Lower lobe of right lung (tissue), 2 donors: ENCODE data around the gene CCDC178. TPM values are rescaled to one million over a fixed set of nuclear protein-coding genes. Genes with fewer than 3 reads are reported as not detected.

Experiments used
- ATAC-seq, 2 donors: fragments of 200-7000 bp; cut with Tn5 transposase; one replicate each; pipeline ENCODE4 v1.9.1; 2020 to 2022; ENCODE audit warnings: mild to moderate bottlenecking in 2 of 2, moderate library complexity in 2 of 2
- DNase-seq: peaks from one replicate; pipeline ENCODE4 v3.0.0-alpha.2; 2020
- H3K27ac ChIP-seq: fragments of 200-600 bp; one replicate; pipeline ENCODE4 v1.8.0; 2022
- H3K27me3 ChIP-seq: fragments of 200-600 bp; one replicate; pipeline ENCODE4 v1.8.0; 2022; ENCODE audit warnings: low read depth
- H3K36me3 ChIP-seq: fragments of 200-600 bp; one replicate; pipeline ENCODE4 v1.8.0; 2022; ENCODE audit warnings: mild to moderate bottlenecking
- H3K4me1 ChIP-seq: fragments of 200-600 bp; one replicate; pipeline ENCODE4 v1.8.0; 2022
- H3K4me3 ChIP-seq: fragments of 200-600 bp; one replicate; pipeline ENCODE4 v1.8.0; 2022; ENCODE audit warnings: mild to moderate bottlenecking
- H3K9me3 ChIP-seq: fragments of 200-600 bp; one replicate; pipeline ENCODE4 v1.8.0; 2022
- intact Hi-C: fragments of 100-400 bp; cut with DNase I; formaldehyde crosslinking; loops from one replicate; pipeline ENCODE4 v1.11.0; 2022
- total RNA-seq: library from RNA; stranded (reverse); fragmentation: NEBNext Ultra II Directional; extraction: Animal tissue kit (Norgen Biotek cat#: 25700); gene quantifications from one replicate; pipeline ENCODE4 v1.2.1, GENCODE V29; 2021
- TF ChIP-seq, protein P1 (sequence below): fragments of 200-600 bp; IDR thresholded peaks from one replicate; pipeline ENCODE4 v1.8.0; 2022; ENCODE audit warnings: antibody characterized with exemption, mild to moderate bottlenecking
- donor health status: DM: no; HTN: yes; CAD: no; lungs with severe emphysema.

CCDC178 gene
- total RNA-seq, 1 donor from 2014 or later: not detected

DNA sequence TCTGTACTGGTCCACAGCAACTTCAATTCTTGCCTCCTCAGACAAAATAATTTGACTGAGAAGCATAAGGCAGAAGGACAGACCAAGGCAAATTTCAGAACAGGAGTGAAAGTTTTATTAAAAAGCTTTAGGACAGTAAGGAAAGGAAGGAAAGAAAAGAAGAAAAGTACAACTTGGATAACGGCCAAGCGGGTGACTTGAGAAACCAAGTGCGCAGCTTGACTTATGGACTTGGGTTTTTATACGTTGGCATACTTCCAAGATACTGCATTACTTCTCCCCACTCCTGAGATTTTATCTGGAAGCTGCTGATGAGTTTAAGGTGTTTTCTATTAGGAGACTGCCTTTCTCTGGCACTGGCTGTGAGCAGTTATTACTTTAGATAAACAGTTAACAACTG is 64.7 kb downstream of the CCDC178 start:
- intact Hi-C loops: no loop called here
- Histone ChIP-seq H3K4me3 (no peak overlapping the region), H3K4me1 (no peaks in the 10 kb centered on the region), H3K9me3 (no peaks in the 10 kb centered on the region), H3K27ac (no peak overlapping the region), H3K27me3 (no peaks in the 10 kb centered on the region), H3K36me3 (no peaks in the 10 kb centered on the region)
- no peak for DNase-seq
- ATAC-seq: no peak
- TF ChIP-seq, protein P1, sequence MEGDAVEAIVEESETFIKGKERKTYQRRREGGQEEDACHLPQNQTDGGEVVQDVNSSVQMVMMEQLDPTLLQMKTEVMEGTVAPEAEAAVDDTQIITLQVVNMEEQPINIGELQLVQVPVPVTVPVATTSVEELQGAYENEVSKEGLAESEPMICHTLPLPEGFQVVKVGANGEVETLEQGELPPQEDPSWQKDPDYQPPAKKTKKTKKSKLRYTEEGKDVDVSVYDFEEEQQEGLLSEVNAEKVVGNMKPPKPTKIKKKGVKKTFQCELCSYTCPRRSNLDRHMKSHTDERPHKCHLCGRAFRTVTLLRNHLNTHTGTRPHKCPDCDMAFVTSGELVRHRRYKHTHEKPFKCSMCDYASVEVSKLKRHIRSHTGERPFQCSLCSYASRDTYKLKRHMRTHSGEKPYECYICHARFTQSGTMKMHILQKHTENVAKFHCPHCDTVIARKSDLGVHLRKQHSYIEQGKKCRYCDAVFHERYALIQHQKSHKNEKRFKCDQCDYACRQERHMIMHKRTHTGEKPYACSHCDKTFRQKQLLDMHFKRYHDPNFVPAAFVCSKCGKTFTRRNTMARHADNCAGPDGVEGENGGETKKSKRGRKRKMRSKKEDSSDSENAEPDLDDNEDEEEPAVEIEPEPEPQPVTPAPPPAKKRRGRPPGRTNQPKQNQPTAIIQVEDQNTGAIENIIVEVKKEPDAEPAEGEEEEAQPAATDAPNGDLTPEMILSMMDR: no peak

DNA sequence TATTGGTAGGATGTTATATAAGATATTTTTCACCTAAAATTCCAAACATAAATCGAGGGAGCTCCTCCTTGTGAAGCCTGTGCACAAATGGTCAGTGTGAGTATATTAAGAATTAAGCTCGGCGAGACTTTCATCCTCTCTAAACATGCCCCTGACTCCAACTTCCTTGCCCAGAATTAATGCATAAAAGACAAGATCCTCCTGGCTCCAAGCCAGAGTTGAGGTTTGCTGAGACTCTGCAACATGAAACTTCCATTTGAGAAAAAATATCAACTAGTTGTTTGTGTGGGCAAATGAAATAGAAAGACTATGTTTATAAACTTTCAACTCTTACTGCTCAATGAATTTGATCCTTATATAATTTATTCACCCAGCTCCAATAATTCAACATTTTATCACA is 68.1 kb downstream of the CCDC178 start:
- intact Hi-C loops: no loop called here
- Histone ChIP-seq H3K9me3 (no peaks in the 10 kb centered on the region), H3K36me3 (no peaks in the 10 kb centered on the region), H3K27ac (no peak overlapping the region), H3K4me1 (no peaks in the 10 kb centered on the region), H3K27me3 (no peaks in the 10 kb centered on the region), H3K4me3 (no peak overlapping the region)
- ATAC-seq (no peak), DNase-seq (no peak)
- TF ChIP-seq, protein P1: no peak

DNA sequence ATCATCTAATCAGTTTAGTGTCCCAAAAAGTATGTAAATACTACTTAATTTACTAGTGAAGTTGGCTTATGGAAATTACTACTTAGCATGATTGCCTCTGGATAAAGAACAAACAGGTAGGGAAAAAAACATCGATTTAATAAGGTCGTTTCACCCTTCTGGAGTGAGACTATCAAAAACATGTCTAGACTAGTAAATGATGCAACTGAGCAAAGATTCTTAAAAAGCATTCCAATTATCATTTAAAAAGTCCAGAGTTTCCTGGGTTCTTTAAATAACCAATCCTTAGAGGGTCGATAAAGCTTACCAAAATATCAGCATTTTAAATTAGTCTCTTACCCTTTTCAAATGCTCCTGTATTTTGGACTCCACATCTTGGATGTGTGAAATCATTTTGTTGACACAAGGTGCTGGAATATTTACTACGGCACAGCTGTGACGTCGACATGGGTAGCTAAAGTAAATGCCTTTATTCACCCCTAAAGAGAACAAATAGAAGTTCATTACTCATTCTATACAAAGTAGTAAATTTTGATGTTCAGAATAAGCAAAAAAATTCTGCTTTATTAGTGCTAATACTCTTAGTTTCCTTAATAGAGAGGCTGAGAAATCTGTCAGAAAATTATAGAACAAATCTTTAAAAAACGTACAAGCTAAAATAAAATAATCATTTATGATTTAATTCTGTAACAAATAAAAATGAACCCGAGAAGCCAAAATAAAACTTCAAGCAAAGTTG is 70.6 kb downstream of the CCDC178 start:
- intact Hi-C loops: no loop called here
- no peak for ATAC-seq
- Histone ChIP-seq H3K9me3 (no peaks in the 10 kb centered on the region), H3K4me1 (no peaks in the 10 kb centered on the region), H3K27me3 (no peaks in the 10 kb centered on the region), H3K27ac (no peak overlapping the region), H3K4me3 (no peak overlapping the region), H3K36me3 (no peaks in the 10 kb centered on the region)
- TF ChIP-seq, protein P1: no peak
- no peak for DNase-seq

DNA sequence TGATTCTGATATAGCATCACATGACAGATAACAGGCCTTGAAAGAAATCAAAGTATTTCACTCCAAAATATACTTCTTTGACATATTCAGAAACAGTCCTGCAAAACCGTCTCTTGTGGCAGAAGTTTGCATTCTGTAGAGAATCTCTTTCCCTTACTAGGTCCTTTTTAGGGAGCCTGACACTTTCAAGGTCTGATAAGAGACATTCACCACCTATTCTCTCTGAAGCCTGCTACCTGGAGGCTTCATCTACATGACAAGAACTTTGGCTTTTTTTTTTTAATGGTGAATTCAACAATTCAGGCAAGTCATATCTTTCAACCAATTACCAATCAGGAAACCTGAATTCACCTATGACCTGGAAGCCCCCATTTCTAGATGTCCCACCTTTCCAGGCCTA is 83.8 kb downstream of the CCDC178 start:
- ATAC-seq: no peak
- H3K4me1 ChIP-seq: no peaks in the 10 kb centered on the region

DNA sequence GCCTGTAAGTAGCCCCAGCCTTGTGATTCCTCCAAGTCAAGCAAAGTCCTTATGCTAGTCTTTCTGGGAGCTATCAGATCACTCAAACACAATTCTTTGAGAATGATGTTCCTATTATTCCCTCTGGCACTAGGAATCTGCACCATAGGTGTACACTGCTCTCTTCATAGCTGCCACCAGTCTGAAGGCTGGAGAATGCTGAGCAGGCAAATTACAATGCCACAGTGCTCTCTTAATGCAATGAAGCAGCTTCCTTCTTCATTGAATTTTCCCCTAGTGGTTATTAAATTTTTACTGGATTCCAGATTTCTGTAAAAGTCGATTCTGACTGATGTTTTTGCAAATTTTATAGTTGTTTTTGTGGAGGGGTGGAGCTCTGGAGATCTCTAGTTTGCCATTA is 84.8 kb downstream of the CCDC178 start:
- TF ChIP-seq, protein P1: no peak
- intact Hi-C loops: no loop called here
- Histone ChIP-seq H3K4me3 (no peak overlapping the region), H3K27ac (no peak overlapping the region), H3K36me3 (no peaks in the 10 kb centered on the region), H3K27me3 (no peaks in the 10 kb centered on the region), H3K4me1 (no peaks in the 10 kb centered on the region), H3K9me3 (no peaks in the 10 kb centered on the region)
- no peak for ATAC-seq
- DNase-seq: no peak

More for the DNA sequence above, 83.8 kb downstream of the CCDC178 start:
- Histone ChIP-seq H3K36me3 (no peaks in the 10 kb centered on the region), H3K9me3 (no peaks in the 10 kb centered on the region), H3K27ac (no peak overlapping the region), H3K27me3 (no peaks in the 10 kb centered on the region), H3K4me3 (no peak overlapping the region)
- DNase-seq: no peak
- intact Hi-C loops: no loop called here
- TF ChIP-seq, protein P1: no peak
